ENCODE results near the gene U2AF1.
"Not testable (repeated sequence)": the region's sequence is repeated elsewhere in the genome, so short reads cannot be mapped to it uniquely, and the experiment has no call there.

Gene U2AF1

GRCh38 chr21:43076023-43076637 is 31.2 kb downstream of the U2AF1 start:
- not testable (repeated sequence) for DNase-seq

GRCh38 chr21:43075170-43076022 is 32.0 kb downstream of the U2AF1 start, which contains the start of gene CBS:
Gene CBS, minus strand, starts transcription at chr21:43075835. Its CDS starts 3,642 bp downstream, at chr21:43072193.
- not testable (repeated sequence) for DNase-seq

GRCh38 chr21:43074401-43075169 is 32.8 kb downstream of the U2AF1 start:
- DNase-seq = not testable (repeated sequence)

- not testable (repeated sequence) for DNase-seq
Measured at GRCh38 chr21:43072742-43073141, 34.6 kb downstream of the U2AF1 start.

- DNase-seq = not testable (repeated sequence)
Measured at GRCh38 chr21:43069682-43070081, 37.7 kb downstream of the U2AF1 start.

GRCh38 chr21:43068065-43068464 is 39.3 kb downstream of the U2AF1 start:
- not testable (repeated sequence) for DNase-seq

- DNase-seq = not testable (repeated sequence)
Measured at GRCh38 chr21:43066690-43067089, 40.7 kb downstream of the U2AF1 start.

- not testable (repeated sequence) for DNase-seq
Measured at GRCh38 chr21:43065991-43066390, 41.4 kb downstream of the U2AF1 start.

GRCh38 chr21:43064265-43064917 is 43.0 kb downstream of the U2AF1 start:
- DNase-seq = not testable (repeated sequence)

- DNase-seq = not testable (repeated sequence)
Measured at GRCh38 chr21:43062955-43063664, 44.3 kb downstream of the U2AF1 start.

- DNase-seq = not testable (repeated sequence)
Measured at GRCh38 chr21:43053112-43053511, 54.3 kb downstream of the U2AF1 start.

- DNase-seq = not testable (repeated sequence)
Measured at GRCh38 chr21:43045876-43046821, 61.2 kb downstream of the U2AF1 start.

- not testable (repeated sequence) for DNase-seq
Measured at GRCh38 chr21:43045165-43045875, 62.0 kb downstream of the U2AF1 start.

GRCh38 chr21:43044547-43044946 is 62.8 kb downstream of the U2AF1 start:
- not testable (repeated sequence) for DNase-seq

GRCh38 chr21:43043291-43043690 is 64.1 kb downstream of the U2AF1 start:
- DNase-seq = not testable (repeated sequence)
